GM12875 (cell line): Measurements from ENCODE around the gene KRR1.
"Not testable (repeated sequence)": the region's sequence is repeated elsewhere in the genome, so short reads cannot be mapped to it uniquely, and the experiment has no call there.

Experiments
- H3K4me3 ChIP-seq: one replicate; pipeline ENCODE4 v1.5.1; 2011; ENCODE audit warnings: low read depth, low read length, control low read depth
- CTCF ChIP-seq: IDR thresholded peaks from 2 replicates; pipeline ENCODE4 v1.5.1; 2011; ENCODE audit warnings: low read depth, mild to moderate bottlenecking, control low read depth, inconsistent platforms, low read length, moderate library complexity, borderline replicate concordance; ENCODE audit not compliant: insufficient read depth

Gene KRR1

DNA sequence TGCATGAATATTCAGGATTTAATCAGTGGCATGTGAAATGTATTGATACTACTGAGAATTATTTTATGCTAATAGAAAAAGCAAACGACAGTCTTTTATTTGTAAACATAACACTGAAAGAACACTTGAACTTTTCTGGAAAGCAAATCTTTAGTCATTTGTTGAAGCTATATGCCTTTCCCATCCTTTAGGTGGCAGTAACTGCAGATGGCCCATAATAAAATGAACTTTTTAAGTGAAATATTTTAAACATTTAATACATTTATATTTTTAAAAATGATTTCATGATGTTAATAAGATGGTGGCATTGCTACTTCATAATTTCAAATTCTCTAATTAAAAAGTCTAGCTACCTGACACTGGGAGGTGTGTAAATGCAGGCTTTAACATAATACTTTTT is 13.9 kb upstream of the KRR1 start:
- no peak for TF ChIP-seq CTCF
- H3K4me3 ChIP-seq: no peak overlapping the region

DNA sequence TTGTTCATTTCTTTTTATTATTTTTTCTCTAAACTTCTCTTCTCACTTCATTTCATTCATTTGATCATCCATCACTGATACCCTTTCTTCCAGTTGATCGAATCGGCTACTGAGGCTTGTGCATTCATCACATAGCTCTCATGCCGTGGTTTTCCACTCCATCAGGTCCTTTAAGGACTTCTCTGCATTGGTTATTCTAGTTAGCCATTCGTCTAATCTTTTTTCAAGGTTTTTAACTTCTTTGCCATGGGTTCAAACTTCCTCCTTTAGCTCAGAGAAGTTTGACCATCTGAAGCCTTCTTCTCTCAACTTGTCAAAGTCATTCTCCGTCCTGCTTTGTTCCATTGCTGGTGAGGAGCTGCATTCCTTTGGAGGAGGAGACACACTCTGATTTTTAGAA is 10.7 kb upstream of the KRR1 start:
- not testable (repeated sequence) for H3K4me3 ChIP-seq

- not testable (repeated sequence) for H3K4me3 ChIP-seq
These were observed 9.8 kb upstream of the KRR1 start for GRCh38 chr12:75521224-75521623.

- no peak for TF ChIP-seq CTCF
- H3K4me3 ChIP-seq: no peak overlapping the region
These were observed 1.8 kb downstream of the KRR1 start for GRCh38 chr12:75509621-75510020.

DNA sequence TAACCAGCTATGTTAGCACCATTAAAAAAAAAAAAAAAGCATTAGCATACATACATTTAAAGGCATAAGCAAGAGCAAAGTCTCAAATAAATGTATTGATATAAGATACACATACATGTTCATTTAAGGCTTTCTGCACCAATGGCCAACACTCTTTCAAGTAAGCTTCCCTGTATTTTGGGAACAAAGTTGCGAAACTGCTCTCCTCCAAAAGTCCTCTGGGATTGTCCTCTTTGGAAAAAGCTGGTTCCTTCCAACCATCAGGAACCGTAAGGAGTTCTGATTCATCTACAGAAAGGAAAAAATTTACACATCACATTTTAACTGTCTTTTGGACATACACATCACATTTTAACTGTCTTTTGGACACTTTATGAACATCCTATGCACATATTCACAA is 3.2 kb downstream of the KRR1 start:
- no peak overlapping the region for H3K4me3 ChIP-seq
- no peak for TF ChIP-seq CTCF

GRCh38 chr12:75507086-75507485 is 4.3 kb downstream of the KRR1 start:
- TF ChIP-seq CTCF: no peak
- H3K4me3 ChIP-seq: no peak overlapping the region

- H3K4me3 ChIP-seq: no peak overlapping the region
- peak; percentile 40; the same call in 1 of the 2 replicates for TF ChIP-seq CTCF
These were observed 5.6 kb downstream of the KRR1 start for GRCh38 chr12:75505706-75506312.

DNA sequence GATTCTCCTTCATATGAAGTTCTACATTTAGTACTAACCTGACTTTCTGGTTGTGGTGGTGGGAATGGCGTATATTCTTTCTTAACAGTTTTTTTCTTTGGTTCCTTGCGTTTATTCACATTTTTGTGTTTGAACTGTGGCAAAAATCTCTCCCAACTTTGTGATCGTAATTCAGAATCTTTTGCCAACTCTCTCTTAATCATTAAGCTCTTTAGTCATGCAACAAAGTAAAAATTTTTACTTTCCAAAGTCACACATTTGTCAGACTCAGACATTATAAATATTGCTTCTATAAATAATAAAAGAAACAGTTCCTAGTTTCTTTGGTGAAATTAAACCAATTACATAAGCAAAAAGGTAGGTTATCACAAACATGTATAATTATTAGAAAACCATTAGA is 7.5 kb downstream of the KRR1 start:
- no peak for TF ChIP-seq CTCF
- H3K4me3 ChIP-seq: no peak overlapping the region
